Osteocyte (in vitro differentiated cells): ENCODE data around the gene PGAP3. TPM values are rescaled to one million over a fixed set of nuclear protein-coding genes. Genes with fewer than 3 reads are reported as not detected.
A peak's percentile ranks its signal among the peaks of the same experiment; 100 is the strongest.

Source experiments
- DNase-seq: peaks from one replicate; pipeline ENCODE4 v3.0.0; 2021; ENCODE audit warnings: mixed read lengths; ENCODE audit not compliant: unreplicated experiment; ENCODE audit errors: extremely low spot score
- H3K27ac Mint-ChIP-seq: one replicate; pipeline ENCODE4 v1.8.0; 2021; ENCODE audit warnings: mild to moderate bottlenecking, mixed read lengths; ENCODE audit not compliant: unreplicated experiment
- H3K27me3 Mint-ChIP-seq: one replicate; pipeline ENCODE4 v1.8.0; 2021; ENCODE audit warnings: mixed read lengths; ENCODE audit not compliant: unreplicated experiment
- H3K36me3 Mint-ChIP-seq: one replicate; pipeline ENCODE4 v1.8.0; 2021; ENCODE audit warnings: mixed read lengths; ENCODE audit not compliant: unreplicated experiment
- H3K4me1 Mint-ChIP-seq: one replicate; pipeline ENCODE4 v1.8.0; 2021; ENCODE audit warnings: mixed read lengths; ENCODE audit not compliant: unreplicated experiment
- H3K4me3 Mint-ChIP-seq: one replicate; pipeline ENCODE4 v1.8.0; 2021; ENCODE audit warnings: mild to moderate bottlenecking, moderate library complexity, mixed read lengths; ENCODE audit not compliant: unreplicated experiment
- H3K9me3 Mint-ChIP-seq: one replicate; pipeline ENCODE4 v1.8.0; 2021; ENCODE audit warnings: mixed read lengths; ENCODE audit not compliant: unreplicated experiment
- CTCF ChIP-seq: fragments of 200-600 bp; sonication (generic); IDR thresholded peaks from 2 replicates; pipeline ENCODE4 v1.5.0; 2021; ENCODE audit warnings: antibody characterized with exemption, mild to moderate bottlenecking, moderate library complexity
- total RNA-seq: library from RNA; stranded (reverse); gene quantifications from 2 replicates; pipeline ENCODE4 v1.2.1, GENCODE V29; 2021

Gene PGAP3
- total RNA-seq, 1 donor from 2014 or later = 33.8 TPM

GRCh38 chr17:39631403-39631802 lies 56.5 kb downstream of the PGAP3 start:
- peaks cover 38% of the 10 kb centered on the region for H3K27me3 Mint-ChIP-seq
- TF ChIP-seq CTCF = no peak
- no peaks in the 10 kb centered on the region for H3K36me3 Mint-ChIP-seq
- no peaks in the 10 kb centered on the region for H3K9me3 Mint-ChIP-seq
- H3K4me1 Mint-ChIP-seq = peaks cover 12% of the 10 kb centered on the region
- H3K4me3 Mint-ChIP-seq = no peak overlapping the region
- no peak for DNase-seq
- H3K27ac Mint-ChIP-seq = no peak overlapping the region

GRCh38 chr17:39629898-39630297 lies 58.0 kb downstream of the PGAP3 start:
- Mint-ChIP-seq H3K27ac (no peak overlapping the region), H3K27me3 (peaks cover 53% of the 10 kb centered on the region), H3K9me3 (no peaks in the 10 kb centered on the region), H3K4me1 (peaks cover 15% of the 10 kb centered on the region), H3K4me3 (no peak overlapping the region), H3K36me3 (no peaks in the 10 kb centered on the region)
- no peak for DNase-seq
- TF ChIP-seq CTCF = no peak

- H3K4me1 Mint-ChIP-seq = peaks cover 15% of the 10 kb centered on the region
- H3K27me3 Mint-ChIP-seq = peaks cover 57% of the 10 kb centered on the region
- DNase-seq = no peak
- H3K9me3 Mint-ChIP-seq = no peaks in the 10 kb centered on the region
- H3K4me3 Mint-ChIP-seq = no peak overlapping the region
- no peak overlapping the region for H3K27ac Mint-ChIP-seq
- no peaks in the 10 kb centered on the region for H3K36me3 Mint-ChIP-seq
- no peak for TF ChIP-seq CTCF
Measured at GRCh38 chr17:39629494-39629880, 58.4 kb downstream of the PGAP3 start.

GRCh38 chr17:39628655-39629493 lies 59.0 kb downstream of the PGAP3 start:
- H3K27ac Mint-ChIP-seq = no peak overlapping the region
- H3K4me3 Mint-ChIP-seq = no peak overlapping the region
- H3K9me3 Mint-ChIP-seq = no peaks in the 10 kb centered on the region
- DNase-seq = no peak
- H3K4me1 Mint-ChIP-seq = peaks cover 12% of the 10 kb centered on the region
- TF ChIP-seq CTCF = no peak
- H3K36me3 Mint-ChIP-seq = no peaks in the 10 kb centered on the region
- peaks cover 60% of the 10 kb centered on the region for H3K27me3 Mint-ChIP-seq

- DNase-seq = no peak
- H3K4me1 Mint-ChIP-seq = peaks cover 14% of the 10 kb centered on the region
- H3K27me3 Mint-ChIP-seq = peaks cover 60% of the 10 kb centered on the region
- no peaks in the 10 kb centered on the region for H3K36me3 Mint-ChIP-seq
- no peak for TF ChIP-seq CTCF
- H3K4me3 Mint-ChIP-seq = peak overlapping the region; percentile 48
- H3K9me3 Mint-ChIP-seq = no peaks in the 10 kb centered on the region
- H3K27ac Mint-ChIP-seq = no peak overlapping the region
Measured at GRCh38 chr17:39627712-39628516, 59.9 kb downstream of the PGAP3 start.
